ENCODE measurements around the gene CLBA1.

The CLBA1 gene

GRCh38 chr14:104978746-104979691 is 6.6 kb upstream of the CLBA1 start:
- Histone ChIP-seq H3K9ac (ENCODE audit: low read depth, low read length, poor library complexity, severe bottlenecking) (no peak overlapping the region), H3K4me2 (ENCODE audit: low read depth, low read length, poor library complexity, severe bottlenecking) (no peak overlapping the region), H3K4me1 (ENCODE audit: insufficient read depth, low read length, poor library complexity, severe bottlenecking) (no peaks in the 10 kb centered on the region)

GRCh38 chr14:104979758-104980610 is 5.6 kb upstream of the CLBA1 start:
- Histone ChIP-seq H3K4me1 (ENCODE audit: insufficient read depth, low read length, poor library complexity, severe bottlenecking) (no peaks in the 10 kb centered on the region), H3K9me2 (replicated peaks; ENCODE audit: low read depth, low read length) (no peaks in the 10 kb centered on the region), H4K20me1 (ENCODE audit: insufficient read depth, low read length, poor library complexity, severe bottlenecking) (no peaks in the 10 kb centered on the region), H3K9me3 (ENCODE audit: insufficient read depth, low read depth, low read length) (no peaks in the 10 kb centered on the region), H2AFZ (ENCODE audit: low read length) (no peak overlapping the region), H3K4me3 (ENCODE audit: low read length, poor library complexity, severe bottlenecking) (no peak overlapping the region), H3F3A (ENCODE audit: low read depth) (no peaks in the 10 kb centered on the region), H3K4me2 (ENCODE audit: low read depth, low read length, poor library complexity, severe bottlenecking) (no peak overlapping the region), H3K9ac (ENCODE audit: low read depth, low read length, poor library complexity, severe bottlenecking) (no peak overlapping the region), H3K79me2 (ENCODE audit: insufficient read depth, low read length) (no peaks in the 10 kb centered on the region), H3K36me3 (ENCODE audit: insufficient read depth, low read length) (no peaks in the 10 kb centered on the region), H3K27me3 (ENCODE audit: insufficient read depth, low read length, poor library complexity, severe bottlenecking) (no peaks in the 10 kb centered on the region)
- TF ChIP-seq CTCF (conservative IDR thresholded peaks at IDR 0.05; ENCODE audit: low read length) (no peak), EZH2phosphoT487 (IDR thresholded peaks at IDR 0.05; ENCODE audit: borderline replicate concordance) (no peak)

More at GRCh38 chr14:104978746-104979691, 6.6 kb upstream of the CLBA1 start:
- Histone ChIP-seq H3K9me2 (replicated peaks; ENCODE audit: low read depth, low read length) (no peaks in the 10 kb centered on the region), H3K36me3 (ENCODE audit: insufficient read depth, low read length) (no peaks in the 10 kb centered on the region), H2AFZ (ENCODE audit: low read length) (no peak overlapping the region), H4K20me1 (ENCODE audit: insufficient read depth, low read length, poor library complexity, severe bottlenecking) (no peaks in the 10 kb centered on the region), H3K9me3 (ENCODE audit: insufficient read depth, low read depth, low read length) (no peaks in the 10 kb centered on the region), H3K4me3 (ENCODE audit: low read length, poor library complexity, severe bottlenecking) (no peak overlapping the region), H3F3A (ENCODE audit: low read depth) (no peaks in the 10 kb centered on the region), H3K27me3 (ENCODE audit: insufficient read depth, low read length, poor library complexity, severe bottlenecking) (no peaks in the 10 kb centered on the region), H3K79me2 (ENCODE audit: insufficient read depth, low read length) (no peaks in the 10 kb centered on the region)
- no peak for TF ChIP-seq EZH2phosphoT487 (IDR thresholded peaks at IDR 0.05; ENCODE audit: borderline replicate concordance)
- TF ChIP-seq CTCF (conservative IDR thresholded peaks at IDR 0.05; ENCODE audit: low read length), result no peak

GRCh38 chr14:104980611-104981531 is 4.7 kb upstream of the CLBA1 start:
- H3K4me2 ChIP-seq (ENCODE audit: low read depth, low read length, poor library complexity, severe bottlenecking), result no peak overlapping the region
- no peak overlapping the region for H3K4me3 ChIP-seq (ENCODE audit: low read length, poor library complexity, severe bottlenecking)
- no peaks in the 10 kb centered on the region for H3K79me2 ChIP-seq (ENCODE audit: insufficient read depth, low read length)
- H3K36me3 ChIP-seq (ENCODE audit: insufficient read depth, low read length), result no peaks in the 10 kb centered on the region
- no peaks in the 10 kb centered on the region for H3K27me3 ChIP-seq (ENCODE audit: insufficient read depth, low read length, poor library complexity, severe bottlenecking)
- H3F3A ChIP-seq (ENCODE audit: low read depth), result no peaks in the 10 kb centered on the region
- H4K20me1 ChIP-seq (ENCODE audit: insufficient read depth, low read length, poor library complexity, severe bottlenecking), result no peaks in the 10 kb centered on the region
- no peaks in the 10 kb centered on the region for H3K9me2 ChIP-seq (replicated peaks; ENCODE audit: low read depth, low read length)
- TF ChIP-seq CTCF (conservative IDR thresholded peaks at IDR 0.05; ENCODE audit: low read length), result no peak
- TF ChIP-seq EZH2phosphoT487 (IDR thresholded peaks at IDR 0.05; ENCODE audit: borderline replicate concordance), result no peak
- H2AFZ ChIP-seq (ENCODE audit: low read length), result no peak overlapping the region
- H3K4me1 ChIP-seq (ENCODE audit: insufficient read depth, low read length, poor library complexity, severe bottlenecking), result no peaks in the 10 kb centered on the region
- no peak overlapping the region for H3K9ac ChIP-seq (ENCODE audit: low read depth, low read length, poor library complexity, severe bottlenecking)
- H3K9me3 ChIP-seq (ENCODE audit: insufficient read depth, low read depth, low read length), result no peaks in the 10 kb centered on the region

Data from Loucy (cell line).